ENCODE data around the gene SNX24. TPM values are rescaled to one million over a fixed set of nuclear protein-coding genes. Genes with fewer than 3 reads are reported as not detected.

Gene SNX24
- total and polyA plus RNA-seq, 2 of the 4 experiments (the other 2 are of a cell fraction): 13.8 to 15.0 TPM

- ATAC-seq (ENCODE audit: low read depth): no peak
- Histone ChIP-seq H2BK120ac (ENCODE audit: low read depth, low read length) (no peak overlapping the region), H2AK5ac (ENCODE audit: low read depth, low read length) (no peak overlapping the region), H2BK5ac (ENCODE audit: low read depth, low read length, poor library complexity, severe bottlenecking) (no peak overlapping the region), H3K79me1 (ENCODE audit: low read depth in 1 of 2, low read length in 2 of 2) (peaks cover 4 to 8% of the 10 kb centered on the region in 2 experiments), H2BK15ac (ENCODE audit: low read depth, low read length) (no peak overlapping the region), H4K5ac (ENCODE audit: low read depth, low read length) (no peak overlapping the region), H3K27me3 (ENCODE audit: control insufficient read depth, insufficient read depth, low read length) (no peaks in the 10 kb centered on the region), H3K23ac (ENCODE audit: low read depth, low read length) (no peak overlapping the region), H3K4me2 (ENCODE audit: low read depth, low read length) (no peak overlapping the region), H2AFZ (replicated peaks; ENCODE audit: low read length, poor library complexity) (no peak overlapping the region), H3K4me1 (ENCODE audit: control insufficient read depth, insufficient read depth, low read length) (0 out of 2 replicates have a peak, but pooled peaks cover 1% of the 10 kb centered on the region), H3K4me3 (ENCODE audit: insufficient read depth, low read depth, low read length) (no peak overlapping the region), H3K9me1 (ENCODE audit: insufficient read depth, low read length) (no peaks in the 10 kb centered on the region; the same call in 1 of the 2 replicates), H2BK20ac (ENCODE audit: low read depth, low read length) (no peak overlapping the region), H3K27ac (ENCODE audit: insufficient read depth, low read length) (no peak overlapping the region), H4K8ac (ENCODE audit: low read depth in 2 of 2, low read length in 2 of 2) (no peak overlapping the region), H4K91ac (ENCODE audit: insufficient read depth, low read depth, low read length) (no peak overlapping the region), H4K20me1 (ENCODE audit: insufficient read depth, low read length) (peaks cover 8% of the 10 kb centered on the region; the same call in 1 of the 2 replicates), H3K36me3 (ENCODE audit: control insufficient read depth, insufficient read depth, low read length) (no peaks in the 10 kb centered on the region), H3K4ac (ENCODE audit: low read depth, low read length) (no peak overlapping the region), H3K56ac (ENCODE audit: extremely low read depth, insufficient read depth, low read length) (no peak overlapping the region), H3K9ac (ENCODE audit: low read depth, low read length) (no peak overlapping the region), H3K18ac (ENCODE audit: low read depth, low read length) (no peak overlapping the region), H3K9me3 (ENCODE audit: control insufficient read depth, insufficient read depth, low read length) (no peaks in the 10 kb centered on the region), H3K14ac (replicated peaks; ENCODE audit: low read depth, low read length) (no peak overlapping the region), H2AK9ac (replicated peaks; ENCODE audit: low read depth, low read length, poor library complexity) (no peak overlapping the region)
- no peak for DNase-seq
- no TSS peak for BruUV-seq (replicated peaks)
- TF ChIP-seq CEBPB (IDR thresholded peaks at IDR 0.05; ENCODE audit: low read depth, low read length): no peak
- no peak for TF ChIP-seq SMC3 (IDR thresholded peaks at IDR 0.05; ENCODE audit: low read depth, low read length)
- no peak for TF ChIP-seq BHLHE40 (IDR thresholded peaks at IDR 0.05; ENCODE audit: low read depth, low read length)
- TF ChIP-seq CHD1 (IDR thresholded peaks at IDR 0.05; ENCODE audit: low read depth, low read length): no peak
- TF ChIP-seq NFE2L2 (IDR thresholded peaks at IDR 0.05; ENCODE audit: low read depth, low read length): no peak
- TF ChIP-seq MAFK (IDR thresholded peaks at IDR 0.05; ENCODE audit: low read depth, low read length): no peak
- TF ChIP-seq RAD21 (IDR thresholded peaks at IDR 0.05; ENCODE audit: low read length): no peak
- TF ChIP-seq RCOR1 (IDR thresholded peaks at IDR 0.05; ENCODE audit: insufficient replicate concordance, low read length): no peak
- no peak for TF ChIP-seq ELK1 (IDR thresholded peaks at IDR 0.05; ENCODE audit: borderline replicate concordance, low read depth, low read length)
- CTCF ChIA-PET: interaction anchor here (0.6 kb wide), 1 partner anchor 101 kb away, joined by 3 read pairs; no protein-coding TSS in a partner anchor
- no CpG with 5 or more reads among the region's 1 CpG for WGBS, 2 experiments (ENCODE audit: extremely low coverage in 2 of 2, insufficient read length in 1 of 2)
- POLR2A ChIA-PET (ENCODE audit: unreplicated experiment): no interaction called here
- in situ Hi-C loops (cut with MboI; ENCODE audit: low sequenced_read_pairs) (no loop called here), intact Hi-C loops (cut with micrococcal nuclease) (no loop called here), dilution Hi-C loops (cut with HindIII; ENCODE audit: low sequenced_read_pairs, unreplicated experiment) (no loop called here)
These were observed 83.6 kb downstream of the SNX24 start for GRCh38 chr5:122929001-122929400.
